Measurements from ENCODE around the gene SEC62. TPM values are rescaled to one million over a fixed set of nuclear protein-coding genes. Genes with fewer than 3 reads are reported as not detected.

Gene SEC62
- total RNA-seq, 2 donors from 2014 or later, result 48.7 to 64.4 TPM

GRCh38 chr3:169952045-169952444 lies 14.6 kb upstream of the SEC62 start:
- no peaks in the 10 kb centered on the region for H3K9me3 Mint-ChIP-seq
- DNase-seq, result no peak
- WGBS, 2 experiments (ENCODE audit: insufficient coverage in 1 of 2, insufficient read length in 1 of 2), result 85% methylated on average over 1 of the region's 1 CpG; no CpG with 5 or more reads in 1 of the 2 experiments
- Histone ChIP-seq H3K9me3 (ENCODE audit: control insufficient read depth, low read length) (no peaks in the 10 kb centered on the region), H3K27ac (ENCODE audit: low read depth, low read length) (no peak overlapping the region), H3K4me3 (ENCODE audit: low read length) (no peak overlapping the region), H3K36me3 (ENCODE audit: control insufficient read depth, insufficient read depth, low read length) (no peaks in the 10 kb centered on the region), H3K27me3 (ENCODE audit: control insufficient read depth, insufficient read depth, low read length, poor library complexity, severe bottlenecking) (no peaks in the 10 kb centered on the region), H3K4me1 (ENCODE audit: control insufficient read depth, insufficient read depth, low read length) (no peaks in the 10 kb centered on the region), H3K9ac (ENCODE audit: extremely low read depth, low read length, poor library complexity, severe bottlenecking) (no peak overlapping the region)
- no peaks in the 10 kb centered on the region for H3K4me1 Mint-ChIP-seq
- no peak overlapping the region for H3K4me3 Mint-ChIP-seq
- no peak for TF ChIP-seq CTCF (conservative IDR thresholded peaks at IDR 0.05)
- no peak overlapping the region for H3K27ac Mint-ChIP-seq
- no peaks in the 10 kb centered on the region for H3K27me3 Mint-ChIP-seq (ENCODE audit: insufficient read depth)
- H3K36me3 Mint-ChIP-seq (ENCODE audit: low read depth), result no peaks in the 10 kb centered on the region

GRCh38 chr3:169953462-169954141 lies 13.0 kb upstream of the SEC62 start:
- H3K36me3 Mint-ChIP-seq (ENCODE audit: low read depth), result no peaks in the 10 kb centered on the region
- no peak for DNase-seq
- Histone ChIP-seq H3K9ac (ENCODE audit: extremely low read depth, low read length, poor library complexity, severe bottlenecking) (no peak overlapping the region), H3K4me1 (ENCODE audit: control insufficient read depth, insufficient read depth, low read length) (no peaks in the 10 kb centered on the region), H3K4me3 (ENCODE audit: low read length) (no peak overlapping the region), H3K9me3 (ENCODE audit: control insufficient read depth, low read length) (no peaks in the 10 kb centered on the region), H3K27ac (ENCODE audit: low read depth, low read length) (no peak overlapping the region), H3K27me3 (ENCODE audit: control insufficient read depth, insufficient read depth, low read length, poor library complexity, severe bottlenecking) (no peaks in the 10 kb centered on the region), H3K36me3 (ENCODE audit: control insufficient read depth, insufficient read depth, low read length) (no peaks in the 10 kb centered on the region)
- no peaks in the 10 kb centered on the region for H3K4me1 Mint-ChIP-seq
- 94 to 100% methylated on average over 1 to 3 of the region's 3 CpGs for WGBS, 2 experiments (ENCODE audit: insufficient coverage in 1 of 2, insufficient read length in 1 of 2)
- no peak overlapping the region for H3K4me3 Mint-ChIP-seq
- H3K9me3 Mint-ChIP-seq, result no peaks in the 10 kb centered on the region
- no peak overlapping the region for H3K27ac Mint-ChIP-seq
- no peak for TF ChIP-seq CTCF (conservative IDR thresholded peaks at IDR 0.05)
- peaks cover 2% of the 10 kb centered on the region for H3K27me3 Mint-ChIP-seq (ENCODE audit: insufficient read depth)

GRCh38 chr3:169954142-169954756 lies 12.4 kb upstream of the SEC62 start:
- no peaks in the 10 kb centered on the region for H3K9me3 Mint-ChIP-seq
- H3K27ac Mint-ChIP-seq, result no peak overlapping the region
- 76 to 86% methylated on average over 5 to 6 of the region's 6 CpGs for WGBS, 2 experiments (ENCODE audit: insufficient coverage in 1 of 2, insufficient read length in 1 of 2)

More at GRCh38 chr3:169954142-169954756, 12.4 kb upstream of the SEC62 start:
- no peak overlapping the region for H3K4me3 Mint-ChIP-seq
- Histone ChIP-seq H3K27ac (ENCODE audit: low read depth, low read length) (no peak overlapping the region), H3K36me3 (ENCODE audit: control insufficient read depth, insufficient read depth, low read length) (no peaks in the 10 kb centered on the region), H3K4me1 (ENCODE audit: control insufficient read depth, insufficient read depth, low read length) (no peaks in the 10 kb centered on the region), H3K9ac (ENCODE audit: extremely low read depth, low read length, poor library complexity, severe bottlenecking) (no peak overlapping the region), H3K4me3 (ENCODE audit: low read length) (no peak overlapping the region), H3K9me3 (ENCODE audit: control insufficient read depth, low read length) (no peaks in the 10 kb centered on the region), H3K27me3 (ENCODE audit: control insufficient read depth, insufficient read depth, low read length, poor library complexity, severe bottlenecking) (no peaks in the 10 kb centered on the region)
- H3K4me1 Mint-ChIP-seq, result no peaks in the 10 kb centered on the region
- DNase-seq, result no peak
- peaks cover 2% of the 10 kb centered on the region for H3K27me3 Mint-ChIP-seq (ENCODE audit: insufficient read depth)
- H3K36me3 Mint-ChIP-seq (ENCODE audit: low read depth), result no peaks in the 10 kb centered on the region
- TF ChIP-seq CTCF (conservative IDR thresholded peaks at IDR 0.05), result no peak

Data from endodermal cell (in vitro differentiated cells).